Stimulated activated CD4-positive, alpha-beta T cell treated with anti-CD3 and anti-CD28 coated beads, Interleukin-12 subunit alpha, Interleukin-12 subunit beta, amount 100 ng/mL, for 4 hours (primary cell): ENCODE data around the gene PEX14.

Experiments
- DNase-seq: peaks from one replicate; pipeline ENCODE4 v3.0.0-alpha.2; 2020

PEX14 gene

DNA sequence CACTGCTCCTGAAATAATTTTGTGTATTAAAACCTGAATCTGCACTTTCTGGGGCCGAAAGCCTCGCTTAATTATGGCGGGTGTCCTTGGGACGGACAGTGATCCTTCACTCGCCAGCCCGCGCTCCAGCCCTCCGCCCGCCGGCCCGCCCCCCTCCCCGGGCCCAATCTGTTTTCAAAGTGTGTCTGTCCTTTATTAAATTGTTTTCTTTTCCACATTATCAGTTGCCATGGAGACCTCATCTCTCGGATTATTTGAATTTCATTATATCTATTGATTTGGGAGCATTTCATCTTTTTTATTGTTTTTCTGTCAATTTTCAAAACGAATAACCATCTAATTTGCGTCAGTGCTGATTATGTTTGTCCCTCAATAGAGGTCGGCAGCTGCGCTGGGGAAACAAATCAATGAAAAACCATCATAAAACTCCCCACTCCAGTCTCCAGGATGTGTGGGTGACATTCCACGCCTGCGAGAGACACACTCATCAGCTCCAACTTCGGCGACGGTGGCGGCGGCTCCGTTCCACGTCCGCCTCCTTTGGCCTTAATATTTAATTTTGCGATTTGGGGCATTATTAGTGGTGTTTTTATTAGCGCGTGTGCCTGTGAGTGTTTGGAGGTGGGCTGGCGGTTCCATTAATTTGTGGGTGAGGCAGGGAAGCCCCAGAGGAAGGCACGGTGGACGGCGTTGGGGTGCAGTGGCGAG, 197.7 kb downstream of the PEX14 start:
- no peak for DNase-seq

DNA sequence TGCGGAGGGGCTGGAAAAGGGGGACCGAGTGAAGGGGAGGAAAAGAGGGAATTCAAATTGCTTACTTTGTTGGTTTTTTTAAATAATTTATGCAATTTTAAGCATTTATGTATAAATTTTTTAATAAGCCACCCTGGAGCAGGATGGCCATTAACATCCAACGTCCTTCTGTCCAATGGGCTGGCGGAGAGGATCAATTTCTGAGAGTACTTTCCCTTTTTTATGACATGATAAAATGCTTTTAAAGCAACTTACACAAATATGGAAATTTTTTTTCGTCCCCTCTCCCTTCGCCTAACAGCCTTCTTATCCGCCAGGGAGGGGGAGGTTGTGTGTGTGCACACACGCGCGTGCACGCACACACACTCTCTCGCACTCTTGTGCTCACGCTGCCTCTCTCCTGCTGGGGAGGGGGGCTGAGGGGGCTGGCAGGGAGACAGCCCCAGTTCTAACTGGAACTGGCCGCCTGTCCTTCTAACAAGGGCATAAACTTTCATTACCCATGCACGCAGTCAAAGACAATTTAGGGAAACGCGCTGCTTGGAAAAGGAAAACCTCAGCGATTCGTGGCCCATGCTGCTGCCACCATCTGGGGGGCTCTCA, 198.5 kb downstream of the PEX14 start:
- no peak for DNase-seq

DNA sequence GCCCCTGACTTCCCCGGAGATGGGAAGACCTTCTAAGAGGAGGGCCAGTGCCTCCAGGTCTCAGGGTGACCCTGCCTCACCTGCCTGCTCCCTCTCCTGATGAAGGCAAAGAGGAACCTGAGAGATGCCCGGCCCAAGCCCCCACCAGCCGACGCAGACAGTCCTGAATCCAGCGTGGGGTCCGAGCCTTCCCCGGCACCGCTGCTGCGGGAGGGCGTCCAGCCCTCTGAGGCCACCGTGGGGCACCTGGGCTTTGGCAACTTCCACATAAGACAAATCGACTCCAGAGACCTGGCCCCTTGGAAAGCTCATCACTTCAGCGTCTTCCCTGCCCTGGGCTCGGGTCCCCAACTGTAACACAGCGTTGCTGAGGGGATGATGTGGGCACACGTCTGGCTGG, 199.5 kb downstream of the PEX14 start:
- no peak for DNase-seq

- no peak for DNase-seq
Observed at GRCh38 chr1:10674700-10675609, 200.2 kb downstream of the PEX14 start.

- no peak for DNase-seq
Observed at GRCh38 chr1:10675813-10676212, 201.1 kb downstream of the PEX14 start.

- no peak for DNase-seq
Observed at GRCh38 chr1:10676963-10677362, 202.2 kb downstream of the PEX14 start.

- DNase-seq = no peak
Observed at GRCh38 chr1:10677491-10678391, 203.0 kb downstream of the PEX14 start.

- DNase-seq = no peak
Observed at GRCh38 chr1:10678402-10678801, 203.7 kb downstream of the PEX14 start.

DNA sequence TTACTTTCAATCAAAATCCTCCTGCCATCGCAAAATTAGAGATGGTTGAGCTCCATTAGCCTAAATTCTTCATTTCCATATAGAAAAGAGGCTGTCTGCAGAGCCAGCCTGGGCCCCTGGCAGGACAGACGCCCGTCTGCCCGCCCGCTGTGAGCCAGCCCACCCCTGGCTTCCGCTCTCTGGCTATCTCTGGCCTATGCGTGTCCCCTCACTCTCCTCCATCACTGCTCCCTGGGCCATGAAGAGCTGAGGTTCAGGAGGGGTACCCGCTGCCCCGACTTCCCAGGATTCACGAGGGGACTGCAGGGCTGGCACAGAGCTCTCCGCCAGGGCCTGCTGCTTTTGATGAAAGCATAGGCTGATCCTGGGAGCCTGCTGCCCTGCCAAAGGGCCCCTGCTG, 204.1 kb downstream of the PEX14 start:
- no peak for DNase-seq

DNA sequence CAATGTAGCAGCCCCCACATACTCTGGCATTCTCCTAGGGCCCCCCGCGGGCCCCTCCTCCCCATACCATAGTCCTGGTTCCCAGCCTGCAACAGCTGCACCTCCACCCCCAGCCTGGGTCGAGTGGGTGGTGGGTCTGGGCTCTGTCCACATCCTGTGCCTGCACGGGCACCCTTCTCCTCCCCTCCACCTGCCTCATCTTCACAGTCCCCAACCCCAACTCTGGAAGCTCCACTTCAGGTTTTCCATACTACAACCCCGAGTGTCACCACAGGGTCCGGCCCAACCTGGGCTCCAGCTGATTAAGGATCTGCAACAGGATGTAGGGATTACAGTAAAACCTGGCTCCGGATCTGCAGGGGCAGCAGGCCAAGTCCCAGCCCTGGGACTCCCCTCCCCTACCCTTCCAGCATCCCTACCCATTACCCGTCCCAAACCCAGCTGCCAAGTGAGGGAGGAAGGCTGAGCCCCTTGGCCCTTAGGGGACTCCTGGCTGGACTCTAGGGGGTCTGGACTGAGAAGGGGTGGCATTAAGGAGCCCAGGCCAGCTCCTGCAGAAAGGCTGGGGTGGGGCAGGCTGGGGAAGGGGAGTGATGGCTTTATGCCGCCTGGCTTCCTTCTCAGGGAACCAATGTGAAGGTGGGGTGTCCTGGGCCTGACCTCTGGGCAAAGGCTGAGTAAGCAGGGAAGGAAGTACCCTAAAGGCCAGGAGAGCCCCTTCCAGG, 204.9 kb downstream of the PEX14 start:
- no peak for DNase-seq
